Stimulated activated naive CD4-positive, alpha-beta T cell (primary cell): ENCODE data around the gene PAIP1.
"Not testable (repeated sequence)": the region's sequence is repeated elsewhere in the genome, so short reads cannot be mapped to it uniquely, and the experiment has no call there.

ENCODE experiments used
- DNase-seq, 6 experiments: peaks; one replicate each; lab custom pipeline; 2025; lab: John Stamatoyannopoulos, UW

PAIP1 gene

GRCh38 chr5:43570450-43571158, 13.7 kb upstream of the PAIP1 start:
- no peak for DNase-seq

- no peak for DNase-seq
Observed at GRCh38 chr5:43569236-43569746, 12.4 kb upstream of the PAIP1 start.

DNA sequence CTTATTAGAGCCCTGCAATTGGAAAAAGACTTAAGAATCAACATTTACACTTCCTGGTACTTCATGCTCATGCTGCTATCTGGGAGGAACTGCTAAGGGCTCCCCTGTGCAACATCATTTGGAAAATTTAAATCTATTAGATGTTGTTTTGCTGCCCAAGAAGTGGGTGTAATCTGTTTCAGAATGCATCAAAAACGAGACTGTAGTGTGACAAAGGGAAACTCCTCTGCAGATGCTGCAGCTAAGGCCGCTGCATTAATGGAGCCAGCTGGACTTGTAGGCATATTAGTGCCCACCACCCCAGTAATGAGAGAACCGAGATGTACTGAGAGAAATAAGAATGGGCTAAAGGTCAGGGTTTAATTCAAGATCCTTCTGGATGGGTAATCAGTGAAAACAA, 11.1 kb upstream of the PAIP1 start:
- DNase-seq = no peak

GRCh38 chr5:43565043-43565442, 8.2 kb upstream of the PAIP1 start:
- DNase-seq = no peak

DNA sequence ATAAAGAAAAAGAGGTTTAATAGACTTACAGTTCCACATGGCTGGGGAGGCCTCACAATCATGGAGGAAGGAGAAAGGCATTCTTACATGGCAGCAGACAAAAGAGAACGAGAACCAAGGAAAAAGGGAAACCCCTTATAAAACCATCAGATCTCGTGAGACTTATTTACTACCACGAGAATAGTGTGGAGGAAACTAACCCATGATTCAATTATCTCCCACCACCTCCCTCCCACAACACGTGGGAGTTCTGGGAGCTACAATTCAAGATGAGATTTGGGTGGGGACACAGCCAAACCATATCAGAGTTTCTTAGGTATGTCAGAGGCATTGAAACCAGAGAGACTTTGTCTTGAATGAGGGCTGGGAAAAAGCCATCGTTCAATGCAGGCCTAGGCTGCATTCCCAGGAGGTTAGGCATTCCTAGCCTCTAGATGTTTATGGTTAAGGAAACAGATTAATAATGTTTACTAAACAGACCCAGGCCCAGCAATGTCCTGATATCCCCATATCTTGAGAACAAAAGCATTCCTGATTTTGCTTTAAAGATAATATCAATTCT, 7.5 kb upstream of the PAIP1 start:
- no peak for DNase-seq

DNA sequence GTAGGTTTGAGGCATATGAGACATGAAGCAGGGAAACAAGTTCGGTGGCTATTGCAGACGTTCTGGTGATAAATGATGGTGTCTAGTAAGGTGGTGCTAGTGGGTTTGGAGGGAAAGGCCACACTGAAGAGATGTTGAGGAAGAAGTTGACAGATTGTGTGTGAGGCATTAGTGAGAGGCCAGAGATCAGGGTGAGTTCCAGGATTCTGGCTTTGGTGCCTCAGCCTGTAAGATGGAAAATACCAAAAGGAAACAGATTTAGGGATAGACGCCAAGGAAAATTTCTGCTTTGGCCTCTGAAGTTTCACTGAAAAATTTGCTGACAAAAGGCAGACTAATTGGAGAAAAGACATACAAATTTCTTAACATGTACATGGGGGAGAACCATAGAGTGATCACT, 6.4 kb upstream of the PAIP1 start:
- DNase-seq = no peak

GRCh38 chr5:43561356-43561755, 4.5 kb upstream of the PAIP1 start:
- DNase-seq = no peak

- DNase-seq = no peak
Observed at GRCh38 chr5:43560128-43560527, 3.3 kb upstream of the PAIP1 start.

GRCh38 chr5:43556607-43556856, 345 bp downstream of the PAIP1 start:
- not testable (repeated sequence) for DNase-seq

- DNase-seq = peak in 5 of 6 experiments; percentile 22 to 75 (median 47)
Observed at GRCh38 chr5:43555895-43556606, 826 bp downstream of the PAIP1 start.

GRCh38 chr5:43554497-43554896, 2.4 kb downstream of the PAIP1 start:
- DNase-seq = no peak

DNA sequence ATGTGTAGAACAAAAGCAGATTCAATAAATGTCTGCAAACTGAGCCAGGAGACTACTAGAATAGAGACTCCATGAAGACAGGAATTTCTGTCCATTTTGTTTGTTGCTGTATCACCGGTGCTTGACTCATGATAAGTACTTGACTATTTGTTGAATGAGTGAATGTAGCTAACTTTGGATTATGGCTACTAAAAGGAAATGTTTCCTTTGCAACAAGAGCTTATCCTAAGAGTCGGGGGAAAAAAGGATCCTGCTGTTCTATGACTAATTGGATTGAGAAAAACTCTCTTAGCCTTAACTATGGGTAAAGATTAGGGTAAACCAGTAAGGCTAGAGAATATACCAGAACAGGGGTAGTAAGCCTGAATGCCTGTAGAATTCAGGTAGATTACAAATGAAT, 3.5 kb downstream of the PAIP1 start:
- DNase-seq = no peak

- no peak for DNase-seq
Observed at GRCh38 chr5:43551731-43552130, 5.1 kb downstream of the PAIP1 start.

- DNase-seq = not testable (repeated sequence)
Observed at GRCh38 chr5:43549272-43549671, 7.6 kb downstream of the PAIP1 start.

GRCh38 chr5:43548358-43548757, 8.5 kb downstream of the PAIP1 start:
- no peak for DNase-seq

DNA sequence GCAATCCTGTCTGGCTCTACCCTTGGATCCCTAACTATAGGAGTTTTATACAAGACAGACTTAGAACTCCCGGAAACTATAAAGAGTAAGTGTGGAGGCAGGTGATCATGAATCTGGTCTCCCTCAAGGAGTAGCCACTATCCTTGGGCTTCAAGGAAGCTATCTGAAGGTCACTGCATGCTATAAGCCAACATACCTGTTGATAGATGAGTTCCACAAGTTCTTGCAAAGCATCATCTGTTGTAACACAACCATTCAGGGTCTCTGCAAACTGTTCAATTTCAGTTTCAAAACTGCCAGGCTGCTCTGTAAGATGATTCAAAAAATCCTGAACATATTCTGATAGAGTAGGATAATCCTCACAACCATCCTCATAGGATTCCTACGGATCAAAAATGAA, 9.3 kb downstream of the PAIP1 start:
- DNase-seq = no peak

DNA sequence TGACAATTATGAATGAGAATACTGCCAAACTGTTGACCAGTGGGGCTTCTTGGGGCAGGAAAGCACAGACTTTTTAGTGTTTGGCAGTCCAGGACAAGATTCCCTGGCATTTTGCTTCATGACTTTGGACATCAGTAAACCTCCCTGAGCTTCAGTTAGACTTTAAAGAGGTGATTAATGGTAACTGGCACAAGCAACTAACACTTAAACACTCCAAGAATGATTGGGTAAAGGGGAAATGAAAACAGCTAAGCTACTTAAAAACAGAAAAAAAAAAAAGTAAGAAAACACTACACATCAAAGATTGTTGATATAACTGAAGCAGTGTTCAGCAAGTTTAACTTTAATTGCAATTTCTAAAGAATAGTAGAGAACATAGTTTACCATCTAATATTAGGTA, 13.4 kb downstream of the PAIP1 start:
- no peak for DNase-seq

- DNase-seq = no peak
Observed at GRCh38 chr5:43540746-43541145, 16.1 kb downstream of the PAIP1 start.

DNA sequence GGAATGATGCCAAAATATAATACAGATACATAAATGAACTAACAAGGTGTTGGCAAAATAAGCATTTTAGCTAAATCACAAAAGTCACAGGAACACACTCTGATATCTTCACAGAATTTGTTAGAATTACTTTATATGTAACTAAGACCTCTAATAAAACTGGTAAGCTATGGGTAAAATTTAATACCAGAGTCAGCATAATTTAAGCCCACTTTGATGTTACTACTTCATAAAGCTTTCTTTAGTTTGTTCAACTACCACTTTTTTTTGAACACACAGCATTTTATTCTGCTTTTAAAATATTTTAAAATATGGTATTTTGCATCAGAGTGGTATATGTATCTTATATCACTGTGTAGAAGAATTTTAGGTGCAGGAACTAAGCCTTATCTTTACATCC, 19.9 kb downstream of the PAIP1 start:
- DNase-seq = no peak

GRCh38 chr5:43533646-43534045, 23.2 kb downstream of the PAIP1 start:
- DNase-seq = no peak

DNA sequence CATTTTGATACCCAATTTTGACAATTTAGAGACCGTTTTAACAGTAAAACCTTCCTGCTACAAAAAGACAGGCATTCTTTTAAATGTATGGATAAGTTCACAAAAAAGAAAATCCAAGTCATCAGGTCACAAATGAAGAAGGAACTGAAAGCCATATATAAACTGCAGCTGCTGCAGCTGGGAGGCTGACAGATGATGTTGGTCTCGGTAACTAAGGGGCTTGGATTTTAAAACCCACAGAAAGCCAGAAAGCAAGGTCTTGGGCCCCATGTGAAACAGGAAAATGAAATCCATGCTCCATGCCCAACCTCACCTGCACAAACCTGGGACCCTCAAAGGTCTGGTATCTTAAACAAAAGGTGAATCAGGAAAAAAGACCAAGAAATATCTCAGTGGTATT, 26.2 kb downstream of the PAIP1 start:
- no peak for DNase-seq

DNA sequence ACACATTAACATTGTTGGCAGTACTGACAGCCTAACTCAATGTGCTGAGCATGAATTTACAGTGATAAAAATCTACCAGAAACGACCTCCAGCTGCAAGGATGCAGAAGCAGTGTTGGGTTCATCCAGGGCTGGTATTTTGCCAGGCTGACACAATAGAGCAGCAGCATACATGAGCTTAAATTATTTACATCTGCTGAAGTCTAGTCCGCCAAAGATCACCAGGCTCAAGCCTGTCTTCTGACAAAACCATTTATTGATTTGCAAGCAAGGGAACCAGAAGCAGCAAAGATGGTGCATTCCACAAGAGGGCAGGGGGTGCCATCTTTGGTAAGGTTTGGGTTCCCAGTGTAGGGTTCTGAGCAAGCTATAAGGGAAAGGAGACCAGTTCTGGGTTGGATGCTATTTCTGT, 33.2 kb downstream of the PAIP1 start:
- no peak for DNase-seq

- no peak for DNase-seq
Observed at GRCh38 chr5:43520615-43521014, 36.3 kb downstream of the PAIP1 start.

- no peak for DNase-seq
Observed at GRCh38 chr5:43515678-43516048, 41.2 kb downstream of the PAIP1 start.
